GM12801 (cell line): ENCODE measurements around the gene MITD1.

Source experiments
- TF ChIP-seq, protein P1 (sequence below): IDR thresholded peaks from one replicate; pipeline ENCODE4 v1.5.1; 2011; ENCODE audit warnings: control low read depth; ENCODE audit not compliant: insufficient read length; ENCODE audit errors: extremely low read depth

The MITD1 gene

DNA sequence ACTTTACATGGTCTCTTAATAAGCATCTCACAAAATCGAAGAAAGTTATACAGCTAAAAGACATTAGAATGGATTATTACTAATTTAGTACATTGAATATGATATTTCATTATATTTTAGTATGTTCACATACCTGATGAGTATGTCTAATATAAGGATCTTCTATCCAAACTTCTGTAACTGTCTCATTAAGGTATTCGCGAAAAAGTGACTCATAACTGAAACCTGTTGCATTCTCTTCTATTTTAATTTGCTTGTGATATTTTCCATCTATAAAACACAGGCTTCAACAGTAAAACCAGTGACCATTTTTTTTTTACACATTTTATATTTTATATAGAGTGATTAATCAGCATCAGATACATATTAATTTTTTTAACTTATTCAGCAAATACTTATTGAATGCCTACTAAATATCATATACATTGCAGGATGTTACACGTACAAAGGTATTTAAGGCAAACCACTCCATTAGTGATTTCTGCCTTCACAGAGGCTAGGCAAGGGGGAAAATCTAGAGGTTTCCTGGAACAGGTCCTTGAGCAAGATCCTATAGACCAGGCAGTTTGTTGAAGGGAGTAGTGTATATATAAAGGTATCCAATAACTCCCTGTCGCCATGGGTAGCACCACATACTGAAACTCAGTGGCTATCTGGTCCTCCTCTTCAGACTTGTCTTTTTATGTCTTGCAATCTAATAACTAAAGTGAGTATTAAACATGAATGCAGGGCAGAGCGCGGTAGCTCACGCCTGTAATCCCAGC is 9.3 kb downstream of the MITD1 start:
- TF ChIP-seq, protein P1, sequence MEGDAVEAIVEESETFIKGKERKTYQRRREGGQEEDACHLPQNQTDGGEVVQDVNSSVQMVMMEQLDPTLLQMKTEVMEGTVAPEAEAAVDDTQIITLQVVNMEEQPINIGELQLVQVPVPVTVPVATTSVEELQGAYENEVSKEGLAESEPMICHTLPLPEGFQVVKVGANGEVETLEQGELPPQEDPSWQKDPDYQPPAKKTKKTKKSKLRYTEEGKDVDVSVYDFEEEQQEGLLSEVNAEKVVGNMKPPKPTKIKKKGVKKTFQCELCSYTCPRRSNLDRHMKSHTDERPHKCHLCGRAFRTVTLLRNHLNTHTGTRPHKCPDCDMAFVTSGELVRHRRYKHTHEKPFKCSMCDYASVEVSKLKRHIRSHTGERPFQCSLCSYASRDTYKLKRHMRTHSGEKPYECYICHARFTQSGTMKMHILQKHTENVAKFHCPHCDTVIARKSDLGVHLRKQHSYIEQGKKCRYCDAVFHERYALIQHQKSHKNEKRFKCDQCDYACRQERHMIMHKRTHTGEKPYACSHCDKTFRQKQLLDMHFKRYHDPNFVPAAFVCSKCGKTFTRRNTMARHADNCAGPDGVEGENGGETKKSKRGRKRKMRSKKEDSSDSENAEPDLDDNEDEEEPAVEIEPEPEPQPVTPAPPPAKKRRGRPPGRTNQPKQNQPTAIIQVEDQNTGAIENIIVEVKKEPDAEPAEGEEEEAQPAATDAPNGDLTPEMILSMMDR = no peak

DNA sequence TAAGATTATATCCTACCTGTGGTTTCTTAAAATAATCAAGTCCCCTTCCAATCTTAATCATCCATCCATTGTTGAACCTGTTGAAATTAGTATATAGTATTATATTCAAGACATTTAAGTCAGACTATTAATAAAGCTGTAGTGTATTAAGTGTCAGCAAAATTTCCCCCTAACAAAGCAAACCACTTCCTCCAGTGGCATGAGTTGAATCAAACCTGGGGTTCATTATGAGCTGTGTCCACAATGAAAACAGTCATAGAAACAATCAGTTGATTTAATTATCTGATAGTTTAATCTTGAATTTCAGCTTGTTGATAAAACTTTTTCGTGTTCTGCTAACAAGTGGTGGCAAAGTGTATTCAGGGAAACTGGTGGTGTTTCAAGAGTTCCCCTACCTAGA is 11.3 kb downstream of the MITD1 start:
- TF ChIP-seq, protein P1 = no peak

DNA sequence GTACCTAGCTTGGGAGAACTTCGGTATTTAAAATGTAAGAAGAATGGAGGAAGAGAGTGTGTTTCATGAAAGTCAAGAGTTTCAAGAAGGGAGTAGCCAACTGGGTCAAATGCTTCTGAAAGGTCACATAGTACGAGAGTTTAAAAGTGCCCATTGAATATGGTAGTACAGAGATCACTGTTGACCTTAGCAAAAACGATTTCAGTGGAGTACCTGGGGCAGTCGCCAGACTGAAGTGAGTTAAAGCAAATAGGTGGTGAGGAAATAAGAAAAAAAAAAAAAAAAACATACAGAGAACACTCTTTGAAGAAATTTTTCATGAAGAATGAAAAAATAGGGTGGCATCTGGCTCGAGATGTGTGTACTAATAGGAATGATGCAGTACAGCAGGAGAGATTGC is 14.6 kb downstream of the MITD1 start:
- TF ChIP-seq, protein P1 = no peak

DNA sequence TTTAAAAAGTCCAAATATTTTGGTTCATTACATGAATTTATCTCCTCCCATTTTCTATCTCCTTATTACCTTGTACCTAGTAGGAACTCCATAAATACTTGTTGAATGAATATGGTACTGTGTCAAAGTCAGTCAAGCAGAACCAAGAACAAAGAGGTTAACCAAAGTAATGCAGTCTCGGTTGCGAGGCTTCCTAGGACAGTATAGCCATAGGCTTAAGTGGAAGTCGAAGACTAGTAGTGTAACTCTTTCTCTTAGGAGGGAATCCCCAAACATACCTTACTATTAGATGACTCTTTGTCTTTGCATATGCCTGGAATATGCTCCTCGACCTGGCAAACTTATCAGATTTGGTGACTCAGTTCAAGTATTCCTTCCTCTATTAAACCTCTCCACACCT is 21.3 kb downstream of the MITD1 start:
- TF ChIP-seq, protein P1 = no peak

DNA sequence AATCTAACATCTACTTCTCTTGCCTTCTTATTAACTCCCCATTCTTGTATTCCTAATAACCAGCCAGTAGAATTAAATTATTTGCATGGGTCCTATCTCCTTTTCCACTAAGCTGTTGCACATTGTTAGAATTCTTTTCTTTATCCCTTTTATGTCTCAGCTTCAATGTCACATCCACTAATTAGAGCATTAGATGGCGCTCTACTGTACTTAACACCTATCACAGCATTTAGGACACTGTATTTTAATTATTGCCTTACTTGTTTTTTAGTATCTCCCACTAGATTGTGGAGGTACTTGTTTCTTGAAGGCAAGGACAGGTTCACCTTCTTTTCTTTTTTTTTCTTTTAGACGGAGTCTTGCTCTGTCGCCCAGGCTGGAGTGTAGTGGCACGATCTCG is 22.3 kb downstream of the MITD1 start:
- TF ChIP-seq, protein P1 = no peak

DNA sequence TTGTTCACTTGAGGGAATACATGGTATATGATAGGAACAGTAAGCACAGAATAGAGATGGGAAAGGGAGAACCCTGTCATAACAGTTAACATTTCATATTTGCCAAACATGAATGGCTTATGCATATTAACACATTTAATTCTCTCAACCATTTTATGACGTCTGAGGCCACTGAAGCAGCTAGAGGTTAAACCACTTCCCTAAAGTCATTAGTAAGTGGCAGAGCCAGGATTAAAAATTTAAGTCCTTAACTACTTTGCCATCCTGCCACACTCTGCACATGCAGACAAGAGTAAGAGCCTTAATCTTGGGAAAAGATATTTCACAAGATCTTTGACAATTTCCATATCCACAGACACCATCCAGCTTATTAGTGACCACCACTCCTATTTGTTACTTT is 24.0 kb downstream of the MITD1 start:
- TF ChIP-seq, protein P1 = no peak

DNA sequence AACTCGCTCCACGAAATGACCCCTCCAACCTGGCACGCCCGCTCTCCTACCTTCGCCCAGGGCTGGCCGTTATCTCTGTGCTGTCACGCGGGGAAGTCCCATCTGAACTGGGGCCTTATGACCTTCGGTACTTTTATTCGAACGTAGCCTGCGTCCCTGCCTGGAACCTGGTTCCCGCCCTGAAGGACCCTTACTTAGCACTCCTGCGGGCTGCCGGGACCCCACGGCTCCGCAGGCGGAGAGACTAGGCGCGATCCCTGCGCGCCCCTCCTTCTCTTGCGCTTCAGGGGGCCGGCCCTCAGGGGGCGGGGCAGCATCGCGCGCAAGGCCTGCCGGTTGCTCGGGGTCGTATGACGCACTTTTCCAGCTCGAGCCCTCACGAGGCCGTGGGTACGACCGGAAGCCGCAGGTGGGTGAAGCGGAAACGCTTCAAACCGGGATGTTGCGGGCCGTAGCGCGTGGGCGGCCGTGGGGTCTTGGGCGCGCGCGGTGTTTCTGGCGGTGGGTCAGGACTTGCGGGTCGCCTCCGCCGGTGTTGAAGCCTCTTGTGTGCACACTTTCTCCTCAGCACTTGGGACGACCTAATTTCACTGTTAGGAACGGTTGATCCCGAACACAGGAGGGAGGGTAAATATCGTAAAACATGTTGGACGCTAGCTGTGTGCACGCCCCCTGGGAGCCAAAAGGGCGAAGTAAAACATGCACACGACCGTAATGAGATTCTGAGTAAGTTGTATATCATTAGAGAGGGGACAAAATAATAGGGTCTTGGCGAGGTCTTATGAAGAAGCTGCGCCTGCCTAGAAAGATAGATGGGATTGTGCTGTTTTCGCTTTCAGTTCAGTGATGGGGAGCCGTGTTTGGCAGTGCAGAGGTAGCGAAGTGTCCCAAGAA is 26.0 kb downstream of the MITD1 start, which contains the start of the genes LIPT1 and TSGA10:
Gene LIPT1, plus strand, starts transcription at position 325 of the 894 bp plus-strand sequence. CDS start 6,991 bp downstream, outside the sequence.
Gene TSGA10, minus strand, starts transcription at position 300 of the 894 bp plus-strand sequence. CDS start 45,503 bp downstream, outside the sequence.
- TF ChIP-seq, protein P1 = no peak
